ENCODE data around the gene TMEM69. TPM values are rescaled to one million over a fixed set of nuclear protein-coding genes. Genes with fewer than 3 reads are reported as not detected.
A peak's percentile ranks its signal among the peaks of the same experiment; 100 is the strongest.

TMEM69 gene
- total and polyA plus RNA-seq, 2 experiments from 2014 or later: 30.3 to 35.2 TPM

DNA sequence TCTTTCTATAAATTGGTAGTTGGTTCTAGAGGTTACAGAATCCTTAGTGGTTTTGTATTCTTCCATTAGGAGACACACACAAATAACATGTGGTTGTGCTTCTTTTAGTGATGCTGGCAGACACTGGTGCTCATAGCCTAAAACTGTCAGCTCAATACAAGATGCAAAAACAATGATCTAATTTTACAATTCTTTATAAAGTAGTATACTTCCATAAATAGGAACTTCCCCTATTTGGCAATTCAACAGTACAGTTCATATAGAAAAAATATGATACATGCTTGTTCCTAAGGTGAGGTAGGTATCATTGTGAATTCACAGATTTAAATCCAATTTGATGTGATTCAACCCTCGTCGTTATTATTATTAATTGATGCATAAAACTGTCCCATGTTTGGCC is 43.3 kb upstream of the TMEM69 start:
- H3K4me1 ChIP-seq (ENCODE audit: insufficient read depth): no peaks in the 10 kb centered on the region
- no peaks in the 10 kb centered on the region for H3K27me3 ChIP-seq (replicated peaks; ENCODE audit: insufficient read depth)
- H2AFZ ChIP-seq: no peak overlapping the region
- peaks cover 58% of the 10 kb centered on the region for H3K79me2 ChIP-seq (ENCODE audit: insufficient read depth)
- no peaks in the 10 kb centered on the region for H4K20me1 ChIP-seq (ENCODE audit: insufficient read depth)
- no peak for TF ChIP-seq EZH2phosphoT487 (IDR thresholded peaks at IDR 0.05; ENCODE audit: insufficient read depth, low read depth)
- no peak for TF ChIP-seq EZH2 (IDR thresholded peaks at IDR 0.05; ENCODE audit: insufficient read depth, poor library complexity, severe bottlenecking)
- H3K9ac ChIP-seq: no peak overlapping the region
- in situ Hi-C loops (cut with MboI): no loop called here
- H3K4me3 ChIP-seq: no peak overlapping the region
- H3K36me3 ChIP-seq (ENCODE audit: low read depth): peaks cover 27% of the 10 kb centered on the region
- H3K27ac ChIP-seq: no peak overlapping the region
- H3K9me3 ChIP-seq (ENCODE audit: low read depth): no peaks in the 10 kb centered on the region
- no peak for DNase-seq
- H3K9me2 ChIP-seq (ENCODE audit: insufficient read depth): no peaks in the 10 kb centered on the region
- peaks cover 18% of the 10 kb centered on the region; the same call in 1 of the 2 replicates for H3F3A ChIP-seq (ENCODE audit: insufficient read depth)
- H3K4me2 ChIP-seq (ENCODE audit: unreplicated experiment): no peak overlapping the region
- WGBS, 2 experiments (ENCODE audit: low coverage in 1 of 2, low lambda C conversion rate in 2 of 2, missing lambda C conversion rate in 2 of 2): 77 to 89% methylated on average over 2 of the region's 2 CpGs

DNA sequence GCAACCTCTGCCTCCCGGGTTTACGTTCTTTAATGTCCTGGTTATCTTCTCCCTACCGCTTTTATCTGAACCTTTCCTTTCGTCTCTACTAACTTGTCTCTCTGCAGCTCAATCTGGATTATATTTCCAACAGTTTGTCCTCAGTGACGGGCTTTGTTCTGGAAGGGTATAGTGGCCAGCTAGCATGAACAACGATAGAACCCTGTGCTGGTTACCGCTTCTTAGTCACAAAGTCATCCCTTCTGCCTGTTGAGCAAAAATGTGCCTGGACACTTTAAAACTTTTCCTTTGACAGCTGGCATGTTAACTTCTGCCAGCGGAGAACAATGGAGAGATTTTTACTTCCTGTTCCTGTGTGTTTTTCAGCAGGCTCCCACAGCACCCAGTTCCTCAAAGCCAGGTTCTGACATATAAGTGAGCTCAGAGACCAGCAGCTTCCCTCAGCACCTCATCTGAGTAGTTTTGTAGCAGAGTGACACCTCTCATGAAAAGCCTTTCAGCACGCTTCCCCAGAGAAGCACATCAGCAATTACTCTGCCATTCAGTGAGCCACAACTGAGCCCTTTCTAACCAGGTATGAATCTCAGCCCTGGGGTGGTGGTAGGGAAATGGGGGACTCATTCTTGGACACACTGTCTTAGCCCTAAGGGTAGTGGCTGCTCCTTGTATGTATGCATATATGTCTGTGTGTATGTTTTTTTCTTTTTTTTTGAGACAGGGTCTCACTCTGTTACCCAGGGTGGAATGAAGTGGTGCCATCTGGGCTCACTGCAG is 40.5 kb upstream of the TMEM69 start:
- peaks cover 28% of the 10 kb centered on the region for H3K36me3 ChIP-seq (ENCODE audit: low read depth)
- no peak overlapping the region for H3K27ac ChIP-seq
- no peak overlapping the region for H3K9ac ChIP-seq
- TF ChIP-seq EZH2phosphoT487 (IDR thresholded peaks at IDR 0.05; ENCODE audit: insufficient read depth, low read depth) (no peak), EZH2 (IDR thresholded peaks at IDR 0.05; ENCODE audit: insufficient read depth, poor library complexity, severe bottlenecking) (no peak)
- H3K9me3 ChIP-seq (ENCODE audit: low read depth): no peaks in the 10 kb centered on the region
- no peak overlapping the region for H3K4me3 ChIP-seq
- H3K4me1 ChIP-seq (ENCODE audit: insufficient read depth): no peaks in the 10 kb centered on the region
- WGBS, 2 experiments (ENCODE audit: low coverage in 1 of 2, low lambda C conversion rate in 2 of 2, missing lambda C conversion rate in 2 of 2): 97 to 99% methylated on average over 9 of the region's 9 CpGs
- H2AFZ ChIP-seq: no peak overlapping the region
- peaks cover 18% of the 10 kb centered on the region; the same call in 1 of the 2 replicates for H3F3A ChIP-seq (ENCODE audit: insufficient read depth)
- H3K27me3 ChIP-seq (replicated peaks; ENCODE audit: insufficient read depth): no peaks in the 10 kb centered on the region
- H3K9me2 ChIP-seq (ENCODE audit: insufficient read depth): no peaks in the 10 kb centered on the region
- no peak for DNase-seq
- H3K4me2 ChIP-seq (ENCODE audit: unreplicated experiment): no peak overlapping the region
- H4K20me1 ChIP-seq (ENCODE audit: insufficient read depth): no peaks in the 10 kb centered on the region
- H3K79me2 ChIP-seq (ENCODE audit: insufficient read depth): peaks cover 86% of the 10 kb centered on the region
- in situ Hi-C loops (cut with MboI): no loop called here

- H3K36me3 ChIP-seq (ENCODE audit: low read depth): peaks cover 81% of the 10 kb centered on the region
- WGBS, 2 experiments (ENCODE audit: low coverage in 1 of 2, low lambda C conversion rate in 2 of 2, missing lambda C conversion rate in 2 of 2): 91 to 95% methylated on average over 12 of the region's 12 CpGs
- H4K20me1 ChIP-seq (ENCODE audit: insufficient read depth): no peaks in the 10 kb centered on the region
- DNase-seq: peak; percentile 49
- TF ChIP-seq EZH2phosphoT487 (IDR thresholded peaks at IDR 0.05; ENCODE audit: insufficient read depth, low read depth): no peak
- TF ChIP-seq EZH2 (IDR thresholded peaks at IDR 0.05; ENCODE audit: insufficient read depth, poor library complexity, severe bottlenecking): no peak
- no peak overlapping the region for H3K4me3 ChIP-seq
- no peak overlapping the region for H3K9ac ChIP-seq
- in situ Hi-C loops (cut with MboI): no loop called here
- H3K4me1 ChIP-seq (ENCODE audit: insufficient read depth): peaks cover 5% of the 10 kb centered on the region; the same call in 1 of the 2 replicates
- H3K9me2 ChIP-seq (ENCODE audit: insufficient read depth): no peaks in the 10 kb centered on the region
- H3K9me3 ChIP-seq (ENCODE audit: low read depth): no peaks in the 10 kb centered on the region
- H3K4me2 ChIP-seq (ENCODE audit: unreplicated experiment): no peak overlapping the region
- H3F3A ChIP-seq (ENCODE audit: insufficient read depth): no peaks in the 10 kb centered on the region
- no peaks in the 10 kb centered on the region for H3K27me3 ChIP-seq (replicated peaks; ENCODE audit: insufficient read depth)
- no peak overlapping the region for H3K27ac ChIP-seq
- H2AFZ ChIP-seq: no peak overlapping the region
- H3K79me2 ChIP-seq (ENCODE audit: insufficient read depth): peaks cover 90% of the 10 kb centered on the region
Measured at GRCh38 chr1:45654540-45655280, 33.3 kb upstream of the TMEM69 start.

DNA sequence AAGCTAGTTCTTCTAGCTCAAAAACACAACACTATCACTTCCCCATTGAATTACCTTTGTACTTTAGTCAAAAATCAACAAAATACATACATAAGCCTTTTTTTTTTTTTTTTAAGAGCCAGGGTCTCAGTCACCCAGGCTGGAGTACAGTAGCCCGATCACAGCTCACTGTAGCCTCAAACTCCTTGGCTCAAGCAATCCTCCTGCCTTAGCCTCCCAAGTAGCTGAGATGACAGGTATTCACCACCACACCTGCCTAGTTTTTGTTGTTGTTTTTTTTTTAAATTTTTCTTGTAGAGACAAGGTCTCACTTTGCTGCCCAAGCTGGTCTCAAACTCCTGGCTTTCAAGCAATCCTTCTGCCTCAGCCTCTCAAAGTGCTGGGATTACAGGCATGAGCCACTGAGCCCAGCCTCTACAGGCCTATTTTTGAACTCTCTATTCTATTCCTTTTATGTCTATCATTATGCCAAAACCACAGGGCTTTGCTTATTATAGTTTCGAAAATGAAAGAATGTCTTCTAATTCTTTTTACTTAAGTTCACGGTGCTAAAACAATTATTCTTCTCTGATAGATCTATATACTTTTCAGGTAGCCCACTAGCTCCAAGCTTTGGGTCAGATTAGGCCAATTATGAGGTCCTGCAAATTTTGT is 31.3 kb upstream of the TMEM69 start:
- no peak overlapping the region for H3K9ac ChIP-seq
- in situ Hi-C loops (cut with MboI): no loop called here
- H4K20me1 ChIP-seq (ENCODE audit: insufficient read depth): 0 out of 2 replicates have a peak, but pooled peaks cover 4% of the 10 kb centered on the region
- peaks cover 5% of the 10 kb centered on the region; the same call in 1 of the 2 replicates for H3K4me1 ChIP-seq (ENCODE audit: insufficient read depth)
- H3K4me3 ChIP-seq: no peak overlapping the region
- H3K9me2 ChIP-seq (ENCODE audit: insufficient read depth): no peaks in the 10 kb centered on the region
- H3K27me3 ChIP-seq (replicated peaks; ENCODE audit: insufficient read depth): no peaks in the 10 kb centered on the region
- 78 to 83% methylated on average over 3 of the region's 3 CpGs for WGBS, 2 experiments (ENCODE audit: low coverage in 1 of 2, low lambda C conversion rate in 2 of 2, missing lambda C conversion rate in 2 of 2)
- peaks cover 90% of the 10 kb centered on the region for H3K79me2 ChIP-seq (ENCODE audit: insufficient read depth)
- H3K9me3 ChIP-seq (ENCODE audit: low read depth): no peaks in the 10 kb centered on the region
- TF ChIP-seq EZH2phosphoT487 (IDR thresholded peaks at IDR 0.05; ENCODE audit: insufficient read depth, low read depth) (no peak), EZH2 (IDR thresholded peaks at IDR 0.05; ENCODE audit: insufficient read depth, poor library complexity, severe bottlenecking) (no peak)
- no peak overlapping the region for H2AFZ ChIP-seq
- peaks cover 80% of the 10 kb centered on the region for H3K36me3 ChIP-seq (ENCODE audit: low read depth)
- no peaks in the 10 kb centered on the region for H3F3A ChIP-seq (ENCODE audit: insufficient read depth)
- H3K4me2 ChIP-seq (ENCODE audit: unreplicated experiment): no peak overlapping the region
- H3K27ac ChIP-seq: no peak overlapping the region
- DNase-seq: no peak

Data from GM23248 (cell line).